Lower leg skin (tissue), 3 donors: Measurements from ENCODE around the gene SLC25A29.

Experiments
- POLR2A ChIP-seq, 2 donors: fragments of 450-650 bp; IDR thresholded peaks; one replicate each; pipeline ENCODE4 v1.6.1; 2016 to 2017; ENCODE audit warnings: antibody characterized with exemption in 2 of 2, mild to moderate bottlenecking in 1 of 2, moderate library complexity in 1 of 2
- TF ChIP-seq, protein P1 (sequence below), 3 donors: fragments of 450-650 bp; IDR thresholded peaks; one replicate each; pipeline ENCODE4 v1.5.1; 2016; ENCODE audit warnings: antibody characterized with exemption in 3 of 3, mild to moderate bottlenecking in 3 of 3, moderate library complexity in 2 of 3

DNA sequence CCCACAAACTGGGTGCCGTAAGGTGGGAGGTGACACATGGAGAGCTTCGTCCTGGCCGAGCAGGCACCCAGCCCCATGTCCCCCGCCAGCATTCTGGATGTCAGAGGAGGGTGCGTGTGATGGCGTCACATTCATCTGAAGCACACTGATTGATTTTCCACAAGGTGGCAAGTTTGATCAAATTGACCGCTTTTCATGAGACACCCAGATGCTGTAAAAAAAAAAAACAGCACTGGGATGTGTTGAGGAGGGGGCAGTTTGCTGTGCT is 24.2 kb downstream of the SLC25A29 start:
- TF ChIP-seq, protein P1, sequence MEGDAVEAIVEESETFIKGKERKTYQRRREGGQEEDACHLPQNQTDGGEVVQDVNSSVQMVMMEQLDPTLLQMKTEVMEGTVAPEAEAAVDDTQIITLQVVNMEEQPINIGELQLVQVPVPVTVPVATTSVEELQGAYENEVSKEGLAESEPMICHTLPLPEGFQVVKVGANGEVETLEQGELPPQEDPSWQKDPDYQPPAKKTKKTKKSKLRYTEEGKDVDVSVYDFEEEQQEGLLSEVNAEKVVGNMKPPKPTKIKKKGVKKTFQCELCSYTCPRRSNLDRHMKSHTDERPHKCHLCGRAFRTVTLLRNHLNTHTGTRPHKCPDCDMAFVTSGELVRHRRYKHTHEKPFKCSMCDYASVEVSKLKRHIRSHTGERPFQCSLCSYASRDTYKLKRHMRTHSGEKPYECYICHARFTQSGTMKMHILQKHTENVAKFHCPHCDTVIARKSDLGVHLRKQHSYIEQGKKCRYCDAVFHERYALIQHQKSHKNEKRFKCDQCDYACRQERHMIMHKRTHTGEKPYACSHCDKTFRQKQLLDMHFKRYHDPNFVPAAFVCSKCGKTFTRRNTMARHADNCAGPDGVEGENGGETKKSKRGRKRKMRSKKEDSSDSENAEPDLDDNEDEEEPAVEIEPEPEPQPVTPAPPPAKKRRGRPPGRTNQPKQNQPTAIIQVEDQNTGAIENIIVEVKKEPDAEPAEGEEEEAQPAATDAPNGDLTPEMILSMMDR (IDR thresholded peaks at IDR 0.05): no peak
- TF ChIP-seq POLR2A (IDR thresholded peaks at IDR 0.05): no peak
